ENCODE results near the gene POU3F1.

POU3F1 gene

GRCh38 chr1:38088791-38089190 is 42.2 kb upstream of the POU3F1 start:
- no peak overlapping the region for H3K4me3 ChIP-seq (ENCODE audit: low read depth, low read length)
- no peaks in the 10 kb centered on the region for H3K4me1 ChIP-seq (ENCODE audit: control insufficient read depth, insufficient read depth, low read length)
- POLR2A ChIA-PET, result no interaction called here
- no peaks in the 10 kb centered on the region for H3K9me3 ChIP-seq (ENCODE audit: control insufficient read depth, insufficient read depth, low read depth, low read length)
- no peak for TF ChIP-seq ZNF513 (tag by site-specific recombination; IDR thresholded peaks at IDR 0.05)
- no peak for TF ChIP-seq ZNF354C (tag by site-specific recombination; IDR thresholded peaks at IDR 0.05; ENCODE audit: borderline replicate concordance, low read depth)
- no peak for TF ChIP-seq ZNF549 (tag by site-specific recombination; IDR thresholded peaks at IDR 0.05)
- TF ChIP-seq ZNF211 (tag by site-specific recombination; IDR thresholded peaks at IDR 0.05; ENCODE audit: low read depth), result no peak
- TF ChIP-seq ZNF501 (tag by site-specific recombination; IDR thresholded peaks at IDR 0.05), result no peak
- TF ChIP-seq MYNN (tag by site-specific recombination; IDR thresholded peaks at IDR 0.05; ENCODE audit: borderline replicate concordance), result no peak
- TF ChIP-seq TRIM28 (IDR thresholded peaks at IDR 0.05; ENCODE audit: borderline replicate concordance, low read length), result no peak
- CTCF ChIA-PET, result interaction anchor here (0.7 to 0.8 kb wide), 2 partner anchors 12 to 99 kb away, joined by 3 read pairs; partner anchors contain the start of gene SF3A3
- no peaks in the 10 kb centered on the region for H3K36me3 ChIP-seq (ENCODE audit: control insufficient read depth in 2 of 2, insufficient read depth in 1 of 2, low read length in 2 of 2)
- H3K27ac ChIP-seq (ENCODE audit: extremely low read depth, low read depth, low read length), result no peak overlapping the region

- no peak overlapping the region for H3K27ac ChIP-seq (ENCODE audit: extremely low read depth, low read depth, low read length)
- ChIA-PET CTCF (interaction anchor here (0.7 to 0.8 kb wide), 2 partner anchors 12 to 98 kb away, joined by 3 read pairs; partner anchors contain the start of gene SF3A3), POLR2A (no interaction called here)
- no peak overlapping the region for H3K4me3 ChIP-seq (ENCODE audit: low read depth, low read length)
- H3K9me3 ChIP-seq (ENCODE audit: control insufficient read depth, insufficient read depth, low read depth, low read length), result no peaks in the 10 kb centered on the region
- H3K4me1 ChIP-seq (ENCODE audit: control insufficient read depth, insufficient read depth, low read length), result no peaks in the 10 kb centered on the region
- TF ChIP-seq ZNF404 (tag by site-specific recombination; IDR thresholded peaks at IDR 0.05) (no peak), KLF8 (tag by site-specific recombination; IDR thresholded peaks at IDR 0.05) (no peak), ZBTB6 (tag by site-specific recombination; IDR thresholded peaks at IDR 0.05) (no peak), KLF17 (tag by site-specific recombination; IDR thresholded peaks at IDR 0.05) (0 out of 2 replicates have a peak, but pooled peaks have one; percentile 19), ZNF792 (tag by site-specific recombination; IDR thresholded peaks at IDR 0.05) (no peak), ZNF600 (tag by site-specific recombination; IDR thresholded peaks at IDR 0.05) (peak; percentile 54; the same call in 1 of the 2 replicates), ZNF19 (tag by site-specific recombination; IDR thresholded peaks at IDR 0.05; ENCODE audit: low read depth) (no peak), ZNF366 (tag by site-specific recombination; conservative IDR thresholded peaks at IDR 0.05) (no peak), ZNF610 (tag by site-specific recombination; IDR thresholded peaks at IDR 0.05; ENCODE audit: borderline replicate concordance) (no peak), BCL11B (tag by site-specific recombination; IDR thresholded peaks at IDR 0.05; ENCODE audit: low read depth) (no peak), ZNF335 (tag by site-specific recombination; conservative IDR thresholded peaks at IDR 0.05) (no peak), ZNF785 (tag by site-specific recombination; IDR thresholded peaks at IDR 0.05) (no peak), ZNF274 (IDR thresholded peaks at IDR 0.05; ENCODE audit: low read length) (no peak), ZNF274 (tag by site-specific recombination; IDR thresholded peaks at IDR 0.05; ENCODE audit: borderline replicate concordance) (no peak), ZNF121 (tag by site-specific recombination; IDR thresholded peaks at IDR 0.05) (no peak), ZNF654 (tag by site-specific recombination; IDR thresholded peaks at IDR 0.05; ENCODE audit: low read depth) (no peak)
- H3K36me3 ChIP-seq (ENCODE audit: control insufficient read depth in 2 of 2, insufficient read depth in 1 of 2, low read length in 2 of 2), result no peaks in the 10 kb centered on the region
These were observed 41.8 kb upstream of the POU3F1 start for GRCh38 chr1:38088366-38088765.
